SHP77 (cell line): Measurements from ENCODE around the gene UGT1A4.

Experiments
- DNase-seq, 2 experiments: peaks; one replicate each; lab custom pipeline; 2025; lab: John Stamatoyannopoulos, UW

Gene UGT1A4

GRCh38 chr2:233811732-233812131, 93.2 kb downstream of the UGT1A4 start:
- no peak for DNase-seq

GRCh38 chr2:233813236-233814055, 94.9 kb downstream of the UGT1A4 start:
- DNase-seq, result no peak

- no peak for DNase-seq
Measured at GRCh38 chr2:233814056-233814835, 95.7 kb downstream of the UGT1A4 start.

- DNase-seq, result no peak
Measured at GRCh38 chr2:233815861-233816260, 97.3 kb downstream of the UGT1A4 start.

GRCh38 chr2:233816334-233816733, 97.8 kb downstream of the UGT1A4 start:
- DNase-seq, result no peak

GRCh38 chr2:233816771-233817170, 98.2 kb downstream of the UGT1A4 start:
- no peak for DNase-seq

GRCh38 chr2:233817361-233817911, 98.9 kb downstream of the UGT1A4 start:
- no peak for DNase-seq

GRCh38 chr2:233817995-233818638, 99.6 kb downstream of the UGT1A4 start:
- DNase-seq, result no peak

GRCh38 chr2:233818639-233819621, 100.4 kb downstream of the UGT1A4 start:
- DNase-seq, result no peak

GRCh38 chr2:233819884-233820773, 101.6 kb downstream of the UGT1A4 start:
- no peak for DNase-seq

- no peak for DNase-seq
Measured at GRCh38 chr2:233820774-233821105, 102.2 kb downstream of the UGT1A4 start.

- DNase-seq, result no peak
Measured at GRCh38 chr2:233821196-233821595, 102.7 kb downstream of the UGT1A4 start.

GRCh38 chr2:233821709-233822100, 103.2 kb downstream of the UGT1A4 start:
- DNase-seq, result no peak

GRCh38 chr2:233822101-233822771, 103.7 kb downstream of the UGT1A4 start:
- no peak for DNase-seq
